Activated T-cell treated with anti-CD3 and anti-CD28 coated beads for 48 hours (primary cell): ENCODE measurements around the gene NOD1.
"Not testable (repeated sequence)": the region's sequence is repeated elsewhere in the genome, so short reads cannot be mapped to it uniquely, and the experiment has no call there.

Experiments used
- DNase-seq: peaks from one replicate; pipeline ENCODE4 v3.0.0-alpha.2; 2020; ENCODE audit warnings: low read depth

NOD1 gene

GRCh38 chr7:30446266-30446665, 32.3 kb downstream of the NOD1 start:
- no peak for DNase-seq

DNA sequence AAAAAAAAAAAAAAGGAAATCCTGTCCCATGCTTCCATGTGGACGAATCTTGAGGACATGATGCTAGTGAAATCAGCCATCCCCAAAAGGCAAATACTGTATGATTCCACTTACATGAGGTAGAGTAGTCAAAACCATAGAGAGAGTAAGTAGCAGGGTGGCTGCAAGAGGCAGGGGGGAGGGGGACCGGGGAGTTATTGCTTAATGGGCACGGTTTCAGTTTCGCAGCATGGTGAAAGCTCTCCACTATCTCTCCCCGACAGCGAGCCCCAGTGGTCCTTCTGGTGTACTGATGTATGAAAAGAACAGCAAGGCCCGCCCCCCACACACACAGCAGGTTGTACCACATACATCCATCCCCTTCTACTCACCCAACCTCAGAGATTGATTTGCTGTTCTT, 32.8 kb downstream of the NOD1 start:
- DNase-seq: peak; percentile 54

DNA sequence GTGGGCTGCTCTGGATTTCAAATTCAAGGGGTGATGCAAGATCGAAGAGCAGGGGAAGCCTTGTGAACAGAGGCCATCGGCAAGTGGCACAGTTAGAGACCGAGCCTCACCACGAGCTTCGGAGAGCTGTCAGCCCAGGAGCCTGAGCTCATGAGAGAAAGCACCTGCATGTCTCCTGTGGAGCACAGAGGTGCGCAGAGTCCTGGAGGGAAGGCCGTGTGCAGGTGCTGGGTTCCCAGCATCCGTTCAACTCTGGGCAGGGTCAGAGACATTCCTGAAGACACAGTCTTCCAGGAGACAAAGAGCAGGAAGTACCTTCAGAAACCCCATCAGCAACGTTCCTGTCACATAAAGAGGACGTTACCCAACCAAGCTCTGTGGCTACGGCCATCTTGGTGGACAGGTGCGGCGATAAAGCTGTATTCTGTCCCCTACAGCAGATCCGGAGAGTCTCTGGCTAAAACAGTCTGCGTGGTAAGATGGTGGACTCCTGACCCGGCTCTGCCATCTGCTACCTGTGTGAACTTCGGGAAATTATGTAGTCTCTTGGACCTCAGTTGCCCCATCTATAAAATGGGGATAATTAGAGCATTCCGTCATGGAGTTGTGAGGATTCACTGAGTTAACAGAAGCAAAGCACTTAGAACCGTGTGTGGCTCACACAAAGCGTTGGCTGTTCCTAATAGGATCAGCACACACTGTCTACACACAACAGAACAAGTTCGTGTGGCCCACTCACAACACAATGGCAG, 40.6 kb downstream of the NOD1 start:
- no peak for DNase-seq

DNA sequence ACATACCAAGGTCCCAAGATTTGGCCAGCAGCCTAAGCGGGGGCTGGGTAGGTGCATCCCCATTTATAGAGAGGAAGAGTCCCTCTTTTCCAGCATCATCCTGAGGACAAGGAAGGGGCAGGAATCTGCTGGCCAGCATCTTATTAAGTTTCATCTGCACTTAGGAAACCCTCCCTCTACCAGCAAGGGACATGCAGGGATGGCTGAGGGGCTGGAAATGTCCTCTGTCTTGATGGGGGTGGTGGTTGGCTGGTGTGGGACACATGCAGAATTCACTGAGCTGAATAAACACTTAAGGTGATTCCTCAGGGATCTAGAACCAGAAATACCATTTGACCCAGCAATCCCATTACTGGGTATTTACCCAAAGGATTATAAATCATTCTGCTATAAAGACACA, 42.1 kb downstream of the NOD1 start:
- no peak for DNase-seq

- no peak for DNase-seq
Measured at GRCh38 chr7:30436046-30436445, 42.5 kb downstream of the NOD1 start.

DNA sequence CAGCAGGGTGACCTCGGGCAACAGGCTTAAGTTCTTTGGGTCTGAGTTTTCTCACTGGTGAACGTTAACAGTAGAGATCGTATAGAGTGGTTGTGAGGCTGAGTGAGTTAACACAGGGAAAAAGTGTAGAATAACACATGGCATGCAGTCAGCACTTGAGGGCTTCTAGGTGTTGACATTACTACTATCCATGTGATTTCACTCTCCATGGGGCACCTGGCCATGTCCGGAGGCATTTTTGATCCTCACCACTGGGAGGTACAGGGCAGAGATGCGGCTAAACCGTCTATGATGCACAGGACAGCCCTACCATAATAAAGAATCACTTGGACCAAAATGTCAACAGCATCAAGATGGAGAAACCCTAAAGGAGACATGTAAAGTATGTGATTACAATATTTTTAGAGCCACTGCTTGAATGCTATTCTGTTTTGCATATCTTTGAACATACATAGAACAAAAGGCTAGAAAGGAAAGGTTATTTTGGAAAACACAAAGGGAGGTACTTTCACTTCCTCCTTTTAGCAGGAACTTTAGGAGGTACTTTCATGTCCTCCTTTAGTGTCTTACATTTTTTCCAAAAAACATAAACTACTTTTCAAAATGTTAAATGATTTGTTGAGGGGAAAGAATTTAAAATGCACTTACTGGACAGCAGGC, 44.3 kb downstream of the NOD1 start:
- DNase-seq: no peak

DNA sequence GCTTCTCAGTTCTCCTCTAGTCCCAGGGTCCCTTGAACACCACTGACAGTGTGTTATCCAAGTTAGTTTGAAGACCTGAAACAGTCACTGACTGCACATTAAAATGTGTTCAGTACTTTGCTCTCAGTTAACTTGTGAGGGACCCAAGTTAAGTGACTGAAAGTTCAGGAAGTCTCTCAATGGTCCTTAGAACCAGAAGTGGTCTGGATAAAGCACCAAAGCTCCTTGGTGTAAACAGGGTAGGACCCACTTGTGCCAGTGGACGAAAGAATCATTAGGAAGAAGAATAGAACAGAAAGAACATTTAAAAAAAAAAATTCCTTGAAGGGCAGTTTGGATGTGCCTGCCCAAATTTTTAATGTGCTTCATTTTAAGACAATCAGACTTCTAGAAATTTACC, 45.1 kb downstream of the NOD1 start:
- DNase-seq: no peak

DNA sequence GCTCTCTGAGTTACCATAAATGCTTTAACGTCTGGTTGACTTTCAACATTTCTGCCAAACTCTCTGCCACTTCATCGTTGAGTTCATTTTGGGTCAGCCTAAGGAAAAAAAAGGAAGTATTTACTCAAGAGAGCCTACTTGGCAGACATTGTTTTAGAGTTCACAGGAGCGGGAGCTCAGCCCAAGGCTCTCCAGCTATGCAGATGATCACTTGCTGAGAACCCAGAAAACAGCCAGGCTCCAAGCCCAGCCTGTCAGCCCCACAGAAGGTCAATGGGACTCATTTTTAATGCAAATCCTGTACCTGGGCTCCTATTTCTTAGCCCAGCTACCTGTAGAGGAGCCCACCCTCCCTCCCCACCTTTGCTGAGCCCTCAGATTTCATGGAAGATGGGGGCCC, 45.5 kb downstream of the NOD1 start:
- no peak for DNase-seq

- no peak for DNase-seq
Measured at GRCh38 chr7:30430777-30431176, 47.8 kb downstream of the NOD1 start.

DNA sequence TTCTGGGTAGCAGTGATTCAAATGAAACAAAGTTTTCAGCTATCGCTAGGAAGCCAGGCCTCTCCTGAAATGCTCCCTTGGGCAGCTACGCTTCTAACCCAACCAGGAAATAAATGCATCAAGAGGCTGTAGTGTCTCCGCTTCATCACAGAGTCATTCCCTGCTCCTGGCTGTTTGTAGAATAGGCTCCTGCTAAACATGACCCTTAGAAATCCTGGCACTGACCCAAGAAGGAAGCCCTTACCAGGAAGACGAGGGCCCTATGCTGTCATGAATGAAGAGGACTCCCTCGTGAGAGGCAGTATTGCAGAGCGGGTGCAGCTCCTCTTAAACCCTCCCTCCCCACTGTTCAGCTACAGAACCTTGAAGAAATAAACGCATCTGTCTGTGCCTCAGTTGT, 48.3 kb downstream of the NOD1 start:
- no peak for DNase-seq

- DNase-seq: no peak
Measured at GRCh38 chr7:30429156-30429530, 49.4 kb downstream of the NOD1 start.

DNA sequence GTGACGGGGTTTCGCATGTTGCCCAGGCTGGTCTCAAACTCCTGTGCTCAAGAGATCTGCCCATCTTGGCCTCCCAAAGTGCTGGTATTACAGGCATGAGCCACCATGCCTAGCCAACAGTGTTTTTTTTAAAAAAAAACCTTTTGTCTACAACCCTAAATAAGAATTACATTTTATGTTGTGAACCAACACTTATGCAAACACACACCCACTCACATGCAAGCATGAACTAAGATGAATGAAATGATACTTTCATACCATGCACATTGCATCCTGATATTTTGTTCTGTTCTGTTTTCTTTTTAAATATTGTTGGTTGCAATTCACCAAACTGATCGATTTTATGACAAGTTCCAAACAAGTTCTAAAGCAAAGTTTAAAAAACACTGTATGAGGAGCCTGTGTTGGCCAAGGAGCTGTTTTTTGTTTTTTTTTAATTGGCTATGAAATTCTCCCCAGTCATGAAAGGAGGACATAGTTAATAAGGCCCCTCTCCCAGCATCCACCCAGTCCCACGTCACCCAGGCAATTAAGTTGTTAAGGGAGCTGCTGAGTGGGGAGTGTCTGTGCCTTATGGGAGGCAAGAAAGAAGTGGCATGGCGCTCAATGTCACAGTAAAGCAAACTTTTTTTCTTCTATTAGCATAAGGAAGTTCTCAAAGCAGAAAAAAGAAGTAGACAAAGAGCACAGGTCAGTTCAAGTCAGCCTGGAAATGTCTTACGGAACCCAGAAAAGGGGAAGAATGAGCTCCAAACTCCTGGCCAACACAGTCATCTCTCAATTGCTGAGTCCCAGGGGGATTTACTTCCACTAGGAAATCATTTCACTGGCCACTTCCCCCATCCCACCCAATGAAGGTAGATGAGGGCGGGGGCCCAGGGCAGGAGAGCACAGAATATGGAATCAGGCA, 50.1 kb downstream of the NOD1 start:
- no peak for DNase-seq

DNA sequence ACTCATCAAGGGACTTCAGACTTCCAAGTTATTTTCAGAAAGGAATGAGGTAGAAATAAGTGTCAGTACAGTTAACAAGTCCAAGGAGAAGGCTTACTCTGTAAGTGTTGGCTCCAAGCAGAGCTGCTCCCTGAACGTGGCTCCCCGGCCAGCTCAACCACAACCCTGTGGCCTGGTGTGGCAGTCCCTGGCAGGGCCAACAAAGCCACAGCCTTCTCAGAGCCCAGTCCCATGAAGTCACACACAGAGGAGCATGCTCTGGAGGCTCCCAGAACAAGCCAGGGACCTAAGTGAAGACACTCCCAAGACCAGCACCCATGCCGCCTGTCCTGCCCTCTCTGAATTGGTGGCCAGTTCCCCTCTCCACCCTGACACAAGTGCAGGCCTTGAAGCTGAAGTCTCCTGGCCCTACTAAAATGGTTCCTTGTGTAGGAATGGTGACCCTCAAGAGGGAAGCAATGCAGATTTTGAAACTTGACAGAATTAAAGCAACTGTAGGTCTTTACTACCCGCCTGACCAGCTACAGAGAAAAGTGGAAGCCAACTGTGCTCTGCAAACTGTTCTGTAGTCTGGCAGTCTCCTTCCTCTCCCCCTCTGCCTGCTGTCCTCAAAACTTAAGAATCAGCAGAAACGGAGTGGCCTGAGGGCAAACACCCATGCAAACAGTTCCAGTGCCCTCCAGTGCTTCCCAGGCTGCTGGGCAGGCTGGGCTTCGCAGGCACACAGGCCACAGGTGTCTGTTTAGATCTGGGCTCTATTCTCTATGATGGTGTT, 51.1 kb downstream of the NOD1 start:
- no peak for DNase-seq

GRCh38 chr7:30424506-30424905, 54.1 kb downstream of the NOD1 start:
- no peak for DNase-seq

DNA sequence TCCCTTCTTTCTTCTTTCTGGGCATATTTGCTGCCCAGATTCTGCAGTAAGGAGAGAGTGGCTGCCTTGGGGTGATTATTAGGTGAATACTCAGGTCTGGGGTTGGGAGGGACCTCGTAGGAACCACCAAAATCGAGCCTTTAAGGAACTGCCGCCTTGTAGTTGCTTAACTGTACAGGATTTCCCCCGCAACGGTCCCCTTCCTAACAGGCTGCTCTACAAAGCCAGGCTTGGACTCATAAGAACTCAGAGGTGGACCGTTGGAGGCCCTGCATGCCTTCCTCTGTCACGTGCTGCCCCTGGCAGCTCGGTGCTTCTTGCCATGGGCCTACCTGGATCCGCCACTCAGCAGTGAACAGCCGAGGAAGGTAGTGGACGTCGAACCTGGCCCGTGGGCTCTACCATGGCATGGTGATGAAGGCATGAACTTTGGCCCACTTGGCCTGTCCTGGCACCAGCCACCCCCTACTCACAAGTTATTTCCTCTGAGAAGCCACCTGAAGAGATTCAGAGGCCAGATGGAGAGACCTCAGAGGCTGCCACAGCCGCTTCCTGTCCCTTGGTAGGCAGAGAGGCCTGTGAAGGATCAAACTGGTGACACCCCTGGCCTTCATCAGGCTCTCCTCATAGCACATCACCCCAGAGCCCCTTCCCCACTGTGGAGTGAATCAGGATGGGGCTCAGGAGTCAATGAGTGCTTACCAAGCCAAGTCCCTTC, 54.6 kb downstream of the NOD1 start:
- DNase-seq: no peak

- DNase-seq: no peak
Measured at GRCh38 chr7:30422922-30423321, 55.7 kb downstream of the NOD1 start.

- DNase-seq: no peak
Measured at GRCh38 chr7:30421647-30422196, 56.9 kb downstream of the NOD1 start.

DNA sequence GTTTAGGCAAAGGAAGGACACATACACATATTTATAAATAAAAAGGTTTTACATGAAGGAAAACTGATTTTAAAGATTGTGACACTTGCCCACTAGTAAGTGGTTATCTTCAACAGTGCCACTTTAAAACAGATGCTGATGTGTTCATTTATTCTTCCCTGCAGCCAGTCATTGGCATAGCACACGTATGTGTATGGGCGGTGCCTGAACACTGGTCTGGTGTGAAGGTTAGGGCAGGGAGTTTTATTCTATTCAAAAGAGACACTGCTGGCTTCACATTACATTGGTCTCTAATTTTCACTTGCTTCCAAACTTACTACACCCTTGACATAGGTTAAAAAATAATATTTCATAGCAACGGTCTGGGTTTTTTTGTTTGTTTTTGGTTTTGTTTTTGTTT, 57.9 kb downstream of the NOD1 start:
- no peak for DNase-seq

- DNase-seq: not testable (repeated sequence)
Measured at GRCh38 chr7:30420080-30420479, 58.5 kb downstream of the NOD1 start.

DNA sequence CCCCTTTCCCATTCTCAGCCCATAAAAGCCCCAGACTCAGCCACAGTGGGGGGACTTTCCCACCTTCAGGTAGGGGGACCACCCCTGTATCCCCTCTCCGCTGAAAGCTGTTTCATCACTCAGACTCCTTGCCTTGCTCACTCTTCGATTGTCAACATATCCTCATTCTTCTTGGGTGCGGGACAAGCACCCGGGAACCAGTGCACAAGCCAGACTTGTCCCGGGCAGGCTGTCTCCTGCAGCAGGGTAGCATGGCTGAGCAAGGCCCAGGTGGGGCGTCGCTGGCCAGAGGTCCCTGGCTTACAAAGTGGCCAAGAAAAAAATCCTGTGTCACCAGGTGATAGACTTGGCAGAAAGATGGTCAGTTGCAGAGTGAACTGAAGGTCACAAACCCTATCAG, 64.7 kb downstream of the NOD1 start:
- DNase-seq: no peak
